GM18907 (cell line): ENCODE data around the gene LRG1.
"Not testable (repeated sequence)": the region's sequence is repeated elsewhere in the genome, so short reads cannot be mapped to it uniquely, and the experiment has no call there.

Experiments used
- ATAC-seq: cut with Tn5 transposase; IDR thresholded peaks from one replicate; pipeline ENCODE4 v1.9.1; 2021; ENCODE audit warnings: mild to moderate bottlenecking, moderate library complexity; ENCODE audit not compliant: unreplicated experiment

LRG1 gene

GRCh38 chr19:4553092-4553695, 13.4 kb upstream of the LRG1 start:
- no peak for ATAC-seq

GRCh38 chr19:4552525-4552819, 12.6 kb upstream of the LRG1 start:
- ATAC-seq, result no peak

- no peak for ATAC-seq
Measured at GRCh38 chr19:4550479-4551050, 10.7 kb upstream of the LRG1 start.

- ATAC-seq, result no peak
Measured at GRCh38 chr19:4550018-4550417, 10.2 kb upstream of the LRG1 start.

GRCh38 chr19:4548238-4548584, 8.4 kb upstream of the LRG1 start:
- ATAC-seq, result no peak

- ATAC-seq, result no peak
Measured at GRCh38 chr19:4547303-4548237, 7.7 kb upstream of the LRG1 start.

GRCh38 chr19:4543842-4544647, 4.2 kb upstream of the LRG1 start:
- ATAC-seq, result no peak

GRCh38 chr19:4542896-4543841, 3.3 kb upstream of the LRG1 start:
- no peak for ATAC-seq

GRCh38 chr19:4541806-4542145, 1.9 kb upstream of the LRG1 start:
- ATAC-seq, result not testable (repeated sequence)

- ATAC-seq, result no peak
Measured at GRCh38 chr19:4541114-4541805, 1.4 kb upstream of the LRG1 start.

GRCh38 chr19:4539169-4539692, 605 bp downstream of the LRG1 start:
- ATAC-seq, result no peak

- ATAC-seq, result no peak
Measured at GRCh38 chr19:4538601-4538954, 1.3 kb downstream of the LRG1 start.

- no peak for ATAC-seq
Measured at GRCh38 chr19:4537953-4538600, 1.8 kb downstream of the LRG1 start.

GRCh38 chr19:4536798-4537197, 3.0 kb downstream of the LRG1 start:
- ATAC-seq, result no peak

GRCh38 chr19:4534836-4535658, 4.8 kb downstream of the LRG1 start, which contains the start of gene PLIN5:
TSS of gene PLIN5 (minus strand) at chr19:4535224. CDS start at chr19:4534074, 1,150 bp downstream.
- no peak for ATAC-seq

- ATAC-seq, result no peak
Measured at GRCh38 chr19:4533835-4534424, 5.9 kb downstream of the LRG1 start.

- no peak for ATAC-seq
Measured at GRCh38 chr19:4533334-4533733, 6.5 kb downstream of the LRG1 start.
